Ovary (tissue), 9 donors: Measurements from ENCODE around the gene AIG1. TPM values are rescaled to one million over a fixed set of nuclear protein-coding genes. Genes with fewer than 3 reads are reported as not detected.
"Not testable (repeated sequence)": the region's sequence is repeated elsewhere in the genome, so short reads cannot be mapped to it uniquely, and the experiment has no call there.

Source experiments
- DNase-seq, 5 donors: peaks; one replicate each; pipeline ENCODE4 v3.0.0-alpha.2; 2019 to 2020
- H3K27ac ChIP-seq, 2 donors: fragments of 200-600 bp; one replicate each; pipeline versions ENCODE4 v1.5.1 to v1.8.0; 2019 to 2022
- H3K27me3 ChIP-seq: fragments of 200-600 bp; one replicate; pipeline ENCODE4 v1.8.0; 2022
- H3K36me3 ChIP-seq: fragments of 200-600 bp; sonication (generic); one replicate; pipeline ENCODE4 v1.5.1; 2019
- H3K4me1 ChIP-seq: one replicate; pipeline ENCODE4 v1.8.1; 2013; ENCODE audit warnings: mild to moderate bottlenecking, moderate library complexity; ENCODE audit not compliant: insufficient read depth
- H3K4me3 ChIP-seq: fragments of 200-600 bp; sonication (generic); one replicate; pipeline ENCODE4 v1.5.1; 2017
- H3K9me3 ChIP-seq, 2 donors: fragments of 200-600 bp in 1 of 2; sonication (generic) in 1 of 2; one replicate each; pipeline versions ENCODE4 v1.5.1 to v1.8.1; 2013 to 2019; ENCODE audit warnings: mild to moderate bottlenecking in 1 of 2, moderate library complexity in 1 of 2
- CTCF ChIP-seq, 3 donors: fragments of 450-650 bp in 2 of 3; fragments of 200-600 bp in 1 of 3; IDR thresholded peaks; one replicate each; pipeline versions ENCODE4 v1.5.1 to v1.8.0; 2016 to 2022; ENCODE audit warnings: antibody characterized with exemption in 3 of 3, mild to moderate bottlenecking in 1 of 3
- EP300 ChIP-seq: sonication (generic); formaldehyde crosslinking; IDR thresholded peaks from one replicate; pipeline ENCODE4 v1.6.1; 2017; ENCODE audit warnings: antibody characterized with exemption
- POLR2A ChIP-seq: fragments of 450-650 bp; IDR thresholded peaks from one replicate; pipeline ENCODE4 v1.6.1; 2017; ENCODE audit warnings: antibody characterized with exemption, mild to moderate bottlenecking, moderate library complexity
- WGBS, 3 donors: extraction: QIAGEN DNeasy Blood & Tissue Kit in 1 of 3; methylation state at CpG; one replicate each; pipeline versions ENCODE4 v1.1.5 to v1.1.7; 2013 to 2017; 5-methylcytosine and 5-hydroxymethylcytosine counted together
- intact Hi-C, 4 donors: fragments of 100-400 bp; cut with DNase I; formaldehyde crosslinking; loops; one replicate each; pipeline versions ENCODE4 v1.11.0 to v1.15.1; 2022 to 2023
- polyA plus RNA-seq, 2 donors: library from polyadenylated mRNA; stranded (reverse); fragments of 200-250 nt in 1 of 2; fragments of 350-450 nt in 1 of 2; fragmentation: Illumina TruSeq in 1 of 2; extraction: RNeasy Lipid Tissue Mini Kit (QIAGEN cat#74804) in 1 of 2; gene quantifications; one replicate each; pipeline ENCODE4 v1.2.3, GENCODE V29; 2013 to 2014
- total RNA-seq, 7 donors: library from RNA; depleted of rRNA in 2 of 7; stranded (reverse); fragments of >200 nt in 2 of 7; fragmentation: NEBNext Ultra II Directional in 3 of 7; extraction: Animal tissue kit (Norgen Biotek cat#: 25700) in 3 of 7; gene quantifications; one replicate each; pipeline versions ENCODE4 v1.1.0 to v1.2.4, GENCODE V29; 2016 to 2023
- donor health status: DM: no; HTN: no; CAD: no; lungs with moderate emphysema.
- donor health status: DM: no; HTN: no; CAD: no.
- donor health status: Bipolar disorder and iron deficiency.
- donor health status: DM: yes; HTN: yes; CAD: no.
- donor health status: DM: no; HTN: no; CAD: no.
- donor health status: DM: yes; HTN: yes; CAD: no.

AIG1 gene
- total and polyA plus RNA-seq, 9 donors = 27.8 to 91.0 (median 37.3) TPM

- Histone ChIP-seq H3K27ac (no peak overlapping the region), H3K4me3 (no peak overlapping the region), H3K27me3 (no peaks in the 10 kb centered on the region), H3K9me3 (no peaks in the 10 kb centered on the region), H3K4me1 (no peaks in the 10 kb centered on the region), H3K36me3 (no peaks in the 10 kb centered on the region)
- DNase-seq = no peak
- no peak for TF ChIP-seq POLR2A
- TF ChIP-seq CTCF (IDR thresholded peaks at IDR 0.05) = no peak
- no peak for TF ChIP-seq EP300
- intact Hi-C loops = no loop called here
Observed at GRCh38 chr6:143079325-143079640, 18.6 kb downstream of the AIG1 start.

GRCh38 chr6:143082274-143082673, 21.6 kb downstream of the AIG1 start:
- 96 to 98% (median 97%) methylated on average over 9 of the region's 9 CpGs for WGBS, 3 donors

GRCh38 chr6:143084019-143084418, 23.3 kb downstream of the AIG1 start:
- DNase-seq, H3K4me3 ChIP-seq, H3K4me1 ChIP-seq, H3K9me3 ChIP-seq, H3K27ac ChIP-seq, H3K27me3 ChIP-seq, intact Hi-C loops, H3K36me3 ChIP-seq: not testable (repeated sequence)
- WGBS, 3 donors = 96 to 97% (median 96%) methylated on average over 8 of the region's 8 CpGs

More at GRCh38 chr6:143082274-143082673, 21.6 kb downstream of the AIG1 start:
- DNase-seq, H3K9me3 ChIP-seq, H3K36me3 ChIP-seq, intact Hi-C loops, H3K27ac ChIP-seq, H3K4me1 ChIP-seq, H3K4me3 ChIP-seq, H3K27me3 ChIP-seq: not testable (repeated sequence)

GRCh38 chr6:143087335-143087734, 26.6 kb downstream of the AIG1 start:
- H3K27ac ChIP-seq, intact Hi-C loops: not testable (repeated sequence)
- WGBS, 3 donors = 94 to 98% (median 97%) methylated on average over 11 of the region's 11 CpGs

GRCh38 chr6:143087856-143088255, 27.2 kb downstream of the AIG1 start:
- WGBS, 3 donors = 71 to 77% (median 73%) methylated on average over 2 of the region's 2 CpGs
- no peaks in the 10 kb centered on the region for H3K36me3 ChIP-seq
- DNase-seq = no peak
- H3K4me1 ChIP-seq = no peaks in the 10 kb centered on the region
- H3K9me3 ChIP-seq = peaks cover 0 to 5% of the 10 kb centered on the region in 2 donors
- H3K27me3 ChIP-seq = no peaks in the 10 kb centered on the region
- intact Hi-C loops = no loop called here
- no peak overlapping the region for H3K4me3 ChIP-seq
- no peak overlapping the region for H3K27ac ChIP-seq
- TF ChIP-seq POLR2A = no peak
- TF ChIP-seq EP300 = no peak
- no peak for TF ChIP-seq CTCF (IDR thresholded peaks at IDR 0.05)

More at GRCh38 chr6:143087335-143087734, 26.6 kb downstream of the AIG1 start:
- H3K36me3 ChIP-seq, H3K27me3 ChIP-seq, H3K4me3 ChIP-seq, DNase-seq, H3K4me1 ChIP-seq, H3K9me3 ChIP-seq: not testable (repeated sequence)

GRCh38 chr6:143090314-143091044, 29.8 kb downstream of the AIG1 start:
- no peak for DNase-seq
- Histone ChIP-seq H3K4me3 (no peak overlapping the region), H3K4me1 (no peaks in the 10 kb centered on the region), H3K27ac (no peak overlapping the region), H3K9me3 (peaks cover 0 to 5% of the 10 kb centered on the region in 2 donors), H3K27me3 (no peaks in the 10 kb centered on the region), H3K36me3 (no peaks in the 10 kb centered on the region)
- 94 to 96% (median 95%) methylated on average over 3 of the region's 3 CpGs for WGBS, 3 donors
- TF ChIP-seq EP300 (no peak), POLR2A (no peak), CTCF (IDR thresholded peaks at IDR 0.05) (no peak)
- intact Hi-C loops = no loop called here
